ENCODE data around the gene CKMT2. TPM values are rescaled to one million over a fixed set of nuclear protein-coding genes. Genes with fewer than 3 reads are reported as not detected.

CKMT2 gene
- 0.29 and 0.35 TPM in 2 replicates for total RNA-seq

GRCh38 chr5:81233080-81233634 lies at the start of gene CKMT2:
CKMT2 (plus strand) TSS chr5:81233322; CDS start chr5:81251133, 17,811 bp downstream.

GRCh38 chr5:81301271-81302015 lies 68.3 kb downstream of the CKMT2 start, which contains the start of gene ZCCHC9:
ZCCHC9 (plus strand) TSS chr5:81301587; CDS start chr5:81304758, 3,171 bp downstream.

Other genes with a start within 250 kb of the CKMT2 start
- 25.4 and 27.6 TPM in 2 replicates for gene ZCCHC9, start 68.3 kb downstream of the CKMT2 start, total RNA-seq
- 0.18 TPM in 1 of 2 replicates, not detected in the other for gene ACOT12, start 160.8 kb downstream of the CKMT2 start, total RNA-seq